HepG2 (cell line): Measurements from ENCODE around the gene TTBK1. TPM values are rescaled to one million over a fixed set of nuclear protein-coding genes. Genes with fewer than 3 reads are reported as not detected.
A peak's percentile ranks its signal among the peaks of the same experiment; 100 is the strongest.

Experiments used
- AKAP8 ChIP-seq: sonication (generic); formaldehyde crosslinking; IDR thresholded peaks from 2 replicates; pipeline ENCODE4 v1.5.1; 2020; ENCODE audit warnings: mild to moderate bottlenecking, missing genetic modification reagents
- BHLHE40 ChIP-seq: IDR thresholded peaks from 2 replicates; pipeline ENCODE4 v1.6.1; 2011; ENCODE audit warnings: low read length, improper control_type of control experiment
- CEBPG ChIP-seq: IDR thresholded peaks from 2 replicates; pipeline ENCODE4 v1.6.1; 2016
- MAZ ChIP-seq, 2 experiments: sonication (generic) in 1 of 2; formaldehyde crosslinking in 1 of 2; IDR thresholded peaks; 2 replicates each; pipeline versions ENCODE4 v1.5.0 to v1.6.1; 2012 to 2020; ENCODE audit warnings: low read depth in 2 of 2, mild to moderate bottlenecking in 2 of 2, borderline replicate concordance in 1 of 2, improper control_type of control experiment in 1 of 2, low read length in 1 of 2, missing genetic modification reagents in 1 of 2, moderate library complexity in 1 of 2
- PHF21A ChIP-seq: sonication (generic); formaldehyde crosslinking; IDR thresholded peaks from 2 replicates; pipeline ENCODE4 v1.5.0; 2020; ENCODE audit warnings: mild to moderate bottlenecking, missing genetic modification reagents
- PLRG1 ChIP-seq: fragments of 450-650 bp; conservative IDR thresholded peaks from 2 replicates; pipeline ENCODE4 v1.6.1; 2016
- SIN3A ChIP-seq: IDR thresholded peaks from 2 replicates; pipeline ENCODE4 v1.6.1; 2011; ENCODE audit warnings: low read depth, mild to moderate bottlenecking, control low read depth, low read length, borderline replicate concordance
- ZC3H4 ChIP-seq: sonication (generic); formaldehyde crosslinking; IDR thresholded peaks from 2 replicates; pipeline ENCODE4 v1.4.0; 2020; ENCODE audit warnings: missing genetic modification reagents, borderline replicate concordance
- ZFAT ChIP-seq: sonication (generic); formaldehyde crosslinking; conservative IDR thresholded peaks from 2 replicates; pipeline ENCODE4 v1.8.1; 2023; ENCODE audit warnings: missing genetic modification reagents, inconsistent platforms
- ZNF232 ChIP-seq: sonication (generic); formaldehyde crosslinking; IDR thresholded peaks from 2 replicates; pipeline ENCODE4 v1.4.0; 2020; ENCODE audit warnings: missing genetic modification reagents, borderline replicate concordance
- ZNF562 ChIP-seq: sonication (generic); formaldehyde crosslinking; IDR thresholded peaks from 2 replicates; pipeline ENCODE4 v1.8.0; 2022; ENCODE audit warnings: missing genetic modification reagents, borderline replicate concordance
- ZNF780A ChIP-seq: sonication (generic); formaldehyde crosslinking; IDR thresholded peaks from 2 replicates; pipeline ENCODE4 v1.8.0; 2022; ENCODE audit warnings: mild to moderate bottlenecking, missing genetic modification reagents, moderate library complexity
- polyA plus RNA-seq, 8 experiments: library from polyadenylated mRNA; depleted of rRNA in 3 of 8; stranded (reverse) in 7 of 8; unstranded in 1 of 8; fragments of >200 nt; fragmentation: Illumina TruSeq in 4 of 8; extraction: Trizol in 4 of 8; gene quantifications; 2 replicates each; pipeline versions ENCODE4 v1.2.1 to v1.2.3, GENCODE V29; 2011 to 2016; ENCODE audit warnings: low read depth in 4 of 8, missing spikeins in 1 of 8, mixed read lengths in 1 of 8; ENCODE audit not compliant: insufficient read depth in 1 of 8
- total RNA-seq, 5 experiments: library from RNA; depleted of rRNA; stranded (reverse); fragments of >200 nt; fragmentation: Illumina TruSeq; extraction: Trizol; gene quantifications; 2 replicates each; pipeline ENCODE4 v1.2.3, GENCODE V29; 2016; ENCODE audit warnings: low read depth in 1 of 5
- TF ChIP-seq, protein P1 (sequence below): sonication (generic); formaldehyde crosslinking; conservative IDR thresholded peaks from 2 replicates; pipeline ENCODE4 v1.8.0; 2022; ENCODE audit warnings: missing genetic modification reagents
- TF ChIP-seq, protein P2 (sequence below): sonication (generic); formaldehyde crosslinking; IDR thresholded peaks from 2 replicates; pipeline ENCODE4 v1.8.0; 2022; ENCODE audit warnings: missing genetic modification reagents, mild to moderate bottlenecking, borderline replicate concordance
- TF ChIP-seq, protein P3 (sequence below): sonication (generic); formaldehyde crosslinking; IDR thresholded peaks from 2 replicates; pipeline ENCODE4 v1.4.0; 2020; ENCODE audit warnings: missing genetic modification reagents
- TF ChIP-seq, protein P4 (sequence below): sonication (generic); formaldehyde crosslinking; IDR thresholded peaks from 2 replicates; pipeline ENCODE4 v1.4.0; 2020; ENCODE audit warnings: missing genetic modification reagents, borderline replicate concordance
- TF ChIP-seq, protein P5 (sequence below): sonication (generic); formaldehyde crosslinking; IDR thresholded peaks from 2 replicates; pipeline ENCODE4 v1.8.0; 2023; ENCODE audit warnings: mild to moderate bottlenecking, missing genetic modification reagents
- TF ChIP-seq, protein P6 (sequence below): sonication (generic); formaldehyde crosslinking; IDR thresholded peaks from 2 replicates; pipeline ENCODE4 v1.5.0; 2020; ENCODE audit warnings: mild to moderate bottlenecking, missing genetic modification reagents, moderate library complexity

TTBK1 gene
- total and polyA plus RNA-seq, 2 of the 13 experiments (the other 11 are each of a cell fraction or from before 2014, with no cell fraction given): 0.24 to 0.33 TPM

DNA sequence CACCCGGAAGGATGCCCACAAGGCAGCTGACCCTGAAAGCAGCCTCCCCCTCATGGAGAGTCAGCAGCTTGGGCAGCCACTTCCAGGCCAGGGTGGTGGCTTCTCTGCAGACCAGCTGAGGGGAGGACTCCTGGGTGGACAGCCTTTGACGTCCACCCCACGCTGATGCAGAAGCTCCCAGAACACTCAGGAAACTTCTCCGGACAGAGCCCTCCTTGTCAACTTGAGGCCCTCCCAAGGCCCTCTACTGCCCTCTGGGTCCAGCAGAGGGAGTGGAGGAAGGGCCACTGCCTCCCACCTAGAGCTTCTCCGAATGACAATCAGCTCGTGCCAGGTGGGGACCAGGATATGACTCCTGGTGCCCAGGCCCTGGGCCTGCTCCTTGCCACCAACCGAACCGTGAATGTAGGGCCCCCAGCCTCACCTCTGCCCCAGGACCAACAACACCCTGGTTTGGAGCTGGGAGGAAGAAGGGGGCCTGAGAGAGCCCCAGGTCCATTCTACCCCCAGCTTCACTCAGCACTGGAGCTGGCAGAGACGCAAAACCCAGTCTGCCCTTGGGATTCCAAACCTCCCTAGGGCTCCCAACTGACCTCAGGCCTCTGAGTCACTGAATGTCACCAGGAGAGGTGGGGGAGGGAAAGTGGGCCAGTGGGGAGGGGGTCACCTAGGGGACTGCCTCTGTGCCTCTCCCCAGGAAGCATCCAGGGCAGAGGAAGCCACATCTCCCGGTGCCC lies 43.9 kb downstream of the TTBK1 start (continued):
- TF ChIP-seq AKAP8: no peak
- TF ChIP-seq ZNF780A (CRISPR knock-in tag): no peak
- no peak for TF ChIP-seq SIN3A
- no peak for TF ChIP-seq ZFAT
- TF ChIP-seq CEBPG (CRISPR knock-in tag): no peak
- no peak; the same call in 1 of the 2 replicates for TF ChIP-seq BHLHE40
- TF ChIP-seq, protein P1, sequence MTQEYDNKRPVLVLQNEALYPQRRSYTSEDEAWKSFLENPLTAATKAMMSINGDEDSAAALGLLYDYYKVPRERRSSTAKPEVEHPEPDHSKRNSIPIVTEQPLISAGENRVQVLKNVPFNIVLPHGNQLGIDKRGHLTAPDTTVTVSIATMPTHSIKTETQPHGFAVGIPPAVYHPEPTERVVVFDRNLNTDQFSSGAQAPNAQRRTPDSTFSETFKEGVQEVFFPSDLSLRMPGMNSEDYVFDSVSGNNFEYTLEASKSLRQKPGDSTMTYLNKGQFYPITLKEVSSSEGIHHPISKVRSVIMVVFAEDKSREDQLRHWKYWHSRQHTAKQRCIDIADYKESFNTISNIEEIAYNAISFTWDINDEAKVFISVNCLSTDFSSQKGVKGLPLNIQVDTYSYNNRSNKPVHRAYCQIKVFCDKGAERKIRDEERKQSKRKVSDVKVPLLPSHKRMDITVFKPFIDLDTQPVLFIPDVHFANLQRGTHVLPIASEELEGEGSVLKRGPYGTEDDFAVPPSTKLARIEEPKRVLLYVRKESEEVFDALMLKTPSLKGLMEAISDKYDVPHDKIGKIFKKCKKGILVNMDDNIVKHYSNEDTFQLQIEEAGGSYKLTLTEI (CRISPR knock-in tag): no peak
- no peak for TF ChIP-seq MAZ (IDR thresholded peaks at IDR 0.05; ENCODE audit: borderline replicate concordance, low read depth, low read length)
- no peak; the same call in 1 of the 2 replicates for TF ChIP-seq MAZ (CRISPR knock-in tag; IDR thresholded peaks at IDR 0.05; ENCODE audit: low read depth)
- no peak for TF ChIP-seq PHF21A (CRISPR knock-in tag)
- TF ChIP-seq, protein P2, sequence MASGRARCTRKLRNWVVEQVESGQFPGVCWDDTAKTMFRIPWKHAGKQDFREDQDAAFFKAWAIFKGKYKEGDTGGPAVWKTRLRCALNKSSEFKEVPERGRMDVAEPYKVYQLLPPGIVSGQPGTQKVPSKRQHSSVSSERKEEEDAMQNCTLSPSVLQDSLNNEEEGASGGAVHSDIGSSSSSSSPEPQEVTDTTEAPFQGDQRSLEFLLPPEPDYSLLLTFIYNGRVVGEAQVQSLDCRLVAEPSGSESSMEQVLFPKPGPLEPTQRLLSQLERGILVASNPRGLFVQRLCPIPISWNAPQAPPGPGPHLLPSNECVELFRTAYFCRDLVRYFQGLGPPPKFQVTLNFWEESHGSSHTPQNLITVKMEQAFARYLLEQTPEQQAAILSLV (CRISPR knock-in tag): no peak
- TF ChIP-seq, protein P3, sequence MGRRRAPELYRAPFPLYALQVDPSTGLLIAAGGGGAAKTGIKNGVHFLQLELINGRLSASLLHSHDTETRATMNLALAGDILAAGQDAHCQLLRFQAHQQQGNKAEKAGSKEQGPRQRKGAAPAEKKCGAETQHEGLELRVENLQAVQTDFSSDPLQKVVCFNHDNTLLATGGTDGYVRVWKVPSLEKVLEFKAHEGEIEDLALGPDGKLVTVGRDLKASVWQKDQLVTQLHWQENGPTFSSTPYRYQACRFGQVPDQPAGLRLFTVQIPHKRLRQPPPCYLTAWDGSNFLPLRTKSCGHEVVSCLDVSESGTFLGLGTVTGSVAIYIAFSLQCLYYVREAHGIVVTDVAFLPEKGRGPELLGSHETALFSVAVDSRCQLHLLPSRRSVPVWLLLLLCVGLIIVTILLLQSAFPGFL (CRISPR knock-in tag): no peak
- TF ChIP-seq ZNF562: no peak
- TF ChIP-seq, protein P4, sequence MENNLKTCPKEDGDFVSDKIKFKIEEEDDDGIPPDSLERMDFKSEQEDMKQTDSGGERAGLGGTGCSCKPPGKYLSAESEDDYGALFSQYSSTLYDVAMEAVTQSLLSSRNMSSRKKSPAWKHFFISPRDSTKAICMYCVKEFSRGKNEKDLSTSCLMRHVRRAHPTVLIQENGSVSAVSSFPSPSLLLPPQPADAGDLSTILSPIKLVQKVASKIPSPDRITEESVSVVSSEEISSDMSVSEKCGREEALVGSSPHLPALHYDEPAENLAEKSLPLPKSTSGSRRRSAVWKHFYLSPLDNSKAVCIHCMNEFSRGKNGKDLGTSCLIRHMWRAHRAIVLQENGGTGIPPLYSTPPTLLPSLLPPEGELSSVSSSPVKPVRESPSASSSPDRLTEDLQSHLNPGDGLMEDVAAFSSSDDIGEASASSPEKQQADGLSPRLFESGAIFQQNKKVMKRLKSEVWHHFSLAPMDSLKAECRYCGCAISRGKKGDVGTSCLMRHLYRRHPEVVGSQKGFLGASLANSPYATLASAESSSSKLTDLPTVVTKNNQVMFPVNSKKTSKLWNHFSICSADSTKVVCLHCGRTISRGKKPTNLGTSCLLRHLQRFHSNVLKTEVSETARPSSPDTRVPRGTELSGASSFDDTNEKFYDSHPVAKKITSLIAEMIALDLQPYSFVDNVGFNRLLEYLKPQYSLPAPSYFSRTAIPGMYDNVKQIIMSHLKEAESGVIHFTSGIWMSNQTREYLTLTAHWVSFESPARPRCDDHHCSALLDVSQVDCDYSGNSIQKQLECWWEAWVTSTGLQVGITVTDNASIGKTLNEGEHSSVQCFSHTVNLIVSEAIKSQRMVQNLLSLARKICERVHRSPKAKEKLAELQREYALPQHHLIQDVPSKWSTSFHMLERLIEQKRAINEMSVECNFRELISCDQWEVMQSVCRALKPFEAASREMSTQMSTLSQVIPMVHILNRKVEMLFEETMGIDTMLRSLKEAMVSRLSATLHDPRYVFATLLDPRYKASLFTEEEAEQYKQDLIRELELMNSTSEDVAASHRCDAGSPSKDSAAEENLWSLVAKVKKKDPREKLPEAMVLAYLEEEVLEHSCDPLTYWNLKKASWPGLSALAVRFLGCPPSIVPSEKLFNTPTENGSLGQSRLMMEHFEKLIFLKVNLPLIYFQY (CRISPR knock-in tag): 0 out of 2 replicates have a peak, but pooled peaks have one; percentile 62
- no peak for TF ChIP-seq PLRG1
- TF ChIP-seq, protein P5, sequence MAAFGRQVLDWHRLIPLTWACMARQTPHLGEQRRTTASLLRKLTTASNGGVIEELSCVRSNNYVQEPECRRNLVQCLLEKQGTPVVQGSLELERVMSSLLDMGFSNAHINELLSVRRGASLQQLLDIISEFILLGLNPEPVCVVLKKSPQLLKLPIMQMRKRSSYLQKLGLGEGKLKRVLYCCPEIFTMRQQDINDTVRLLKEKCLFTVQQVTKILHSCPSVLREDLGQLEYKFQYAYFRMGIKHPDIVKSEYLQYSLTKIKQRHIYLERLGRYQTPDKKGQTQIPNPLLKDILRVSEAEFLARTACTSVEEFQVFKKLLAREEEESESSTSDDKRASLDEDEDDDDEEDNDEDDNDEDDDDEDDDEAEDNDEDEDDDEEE (CRISPR knock-in tag): no peak
- TF ChIP-seq, protein P6, sequence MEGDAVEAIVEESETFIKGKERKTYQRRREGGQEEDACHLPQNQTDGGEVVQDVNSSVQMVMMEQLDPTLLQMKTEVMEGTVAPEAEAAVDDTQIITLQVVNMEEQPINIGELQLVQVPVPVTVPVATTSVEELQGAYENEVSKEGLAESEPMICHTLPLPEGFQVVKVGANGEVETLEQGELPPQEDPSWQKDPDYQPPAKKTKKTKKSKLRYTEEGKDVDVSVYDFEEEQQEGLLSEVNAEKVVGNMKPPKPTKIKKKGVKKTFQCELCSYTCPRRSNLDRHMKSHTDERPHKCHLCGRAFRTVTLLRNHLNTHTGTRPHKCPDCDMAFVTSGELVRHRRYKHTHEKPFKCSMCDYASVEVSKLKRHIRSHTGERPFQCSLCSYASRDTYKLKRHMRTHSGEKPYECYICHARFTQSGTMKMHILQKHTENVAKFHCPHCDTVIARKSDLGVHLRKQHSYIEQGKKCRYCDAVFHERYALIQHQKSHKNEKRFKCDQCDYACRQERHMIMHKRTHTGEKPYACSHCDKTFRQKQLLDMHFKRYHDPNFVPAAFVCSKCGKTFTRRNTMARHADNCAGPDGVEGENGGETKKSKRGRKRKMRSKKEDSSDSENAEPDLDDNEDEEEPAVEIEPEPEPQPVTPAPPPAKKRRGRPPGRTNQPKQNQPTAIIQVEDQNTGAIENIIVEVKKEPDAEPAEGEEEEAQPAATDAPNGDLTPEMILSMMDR (CRISPR knock-in tag): peak; percentile 74
- no peak for TF ChIP-seq ZC3H4 (CRISPR knock-in tag)
- 0 out of 2 replicates have a peak, but pooled peaks have one; percentile 54 for TF ChIP-seq ZNF232
